ENCODE data around the gene ATF6B.

DNA sequence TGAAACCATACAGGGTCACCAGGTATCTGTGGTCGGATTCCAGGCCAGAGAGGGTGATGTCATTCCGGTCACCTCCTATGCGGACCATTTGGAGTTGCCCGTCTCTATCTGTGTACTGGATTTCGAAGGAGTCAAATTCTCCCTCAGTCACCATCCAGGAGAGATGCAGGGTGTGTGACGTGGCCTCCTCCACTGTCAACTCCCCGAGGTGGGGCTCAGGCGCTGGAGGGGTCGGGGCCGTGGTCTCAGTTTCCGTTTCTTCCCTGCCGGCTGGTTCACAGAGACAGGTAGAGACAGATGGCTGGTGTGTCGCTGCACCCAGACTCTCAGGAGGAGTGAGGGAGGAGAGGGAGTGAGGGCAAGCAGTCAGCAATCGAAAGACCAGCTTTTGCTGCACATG lies 59.2 kb downstream of the ATF6B start:
- TF ChIP-seq, protein P1, sequence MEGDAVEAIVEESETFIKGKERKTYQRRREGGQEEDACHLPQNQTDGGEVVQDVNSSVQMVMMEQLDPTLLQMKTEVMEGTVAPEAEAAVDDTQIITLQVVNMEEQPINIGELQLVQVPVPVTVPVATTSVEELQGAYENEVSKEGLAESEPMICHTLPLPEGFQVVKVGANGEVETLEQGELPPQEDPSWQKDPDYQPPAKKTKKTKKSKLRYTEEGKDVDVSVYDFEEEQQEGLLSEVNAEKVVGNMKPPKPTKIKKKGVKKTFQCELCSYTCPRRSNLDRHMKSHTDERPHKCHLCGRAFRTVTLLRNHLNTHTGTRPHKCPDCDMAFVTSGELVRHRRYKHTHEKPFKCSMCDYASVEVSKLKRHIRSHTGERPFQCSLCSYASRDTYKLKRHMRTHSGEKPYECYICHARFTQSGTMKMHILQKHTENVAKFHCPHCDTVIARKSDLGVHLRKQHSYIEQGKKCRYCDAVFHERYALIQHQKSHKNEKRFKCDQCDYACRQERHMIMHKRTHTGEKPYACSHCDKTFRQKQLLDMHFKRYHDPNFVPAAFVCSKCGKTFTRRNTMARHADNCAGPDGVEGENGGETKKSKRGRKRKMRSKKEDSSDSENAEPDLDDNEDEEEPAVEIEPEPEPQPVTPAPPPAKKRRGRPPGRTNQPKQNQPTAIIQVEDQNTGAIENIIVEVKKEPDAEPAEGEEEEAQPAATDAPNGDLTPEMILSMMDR (conservative IDR thresholded peaks at IDR 0.05), result no peak
- TF ChIP-seq EZH2 (IDR thresholded peaks at IDR 0.05; ENCODE audit: low read depth), result no peak

All from PC-9 (cell line).